T-helper 2 cell treated with Interferon-gamma antibody and Interleukin-4, amounts not matched to agents 5 μg/mL and 100 μg/mL, for 36 hours (primary cell): ENCODE results near the gene UBE4B.

Experiments used
- DNase-seq: peaks from one replicate; pipeline ENCODE4 v3.0.0; 2021; ENCODE audit warnings: low spot score
- H3K27ac Mint-ChIP-seq: one replicate; pipeline ENCODE4 v1.8.0; 2021; ENCODE audit warnings: mild to moderate bottlenecking, mixed read lengths
- H3K27me3 Mint-ChIP-seq: one replicate; pipeline ENCODE4 v1.8.0; 2021; ENCODE audit warnings: low read depth, mixed read lengths
- H3K36me3 Mint-ChIP-seq: one replicate; pipeline ENCODE4 v1.8.0; 2021; ENCODE audit warnings: low read depth, mixed read lengths
- H3K4me1 Mint-ChIP-seq: one replicate; pipeline ENCODE4 v1.8.0; 2021; ENCODE audit warnings: low read depth, mixed read lengths
- H3K4me3 Mint-ChIP-seq: one replicate; pipeline ENCODE4 v1.8.0; 2022; ENCODE audit warnings: mild to moderate bottlenecking, moderate library complexity, mixed read lengths
- H3K9me3 Mint-ChIP-seq: one replicate; pipeline ENCODE4 v1.8.0; 2021; ENCODE audit warnings: mixed read lengths

Gene UBE4B

GRCh38 chr1:10051656-10052055, 18.9 kb downstream of the UBE4B start:
- no peaks in the 10 kb centered on the region for H3K9me3 Mint-ChIP-seq
- H3K27ac Mint-ChIP-seq: no peak overlapping the region
- H3K4me1 Mint-ChIP-seq: peaks cover 1% of the 10 kb centered on the region
- no peaks in the 10 kb centered on the region for H3K27me3 Mint-ChIP-seq
- DNase-seq: no peak
- H3K4me3 Mint-ChIP-seq: no peak overlapping the region
- H3K36me3 Mint-ChIP-seq: peaks cover 8% of the 10 kb centered on the region

- H3K27ac Mint-ChIP-seq: no peak overlapping the region
- H3K27me3 Mint-ChIP-seq: no peaks in the 10 kb centered on the region
- no peak overlapping the region for H3K4me3 Mint-ChIP-seq
- no peak for DNase-seq
- H3K4me1 Mint-ChIP-seq: no peaks in the 10 kb centered on the region
- H3K36me3 Mint-ChIP-seq: peaks cover 8% of the 10 kb centered on the region
- no peaks in the 10 kb centered on the region for H3K9me3 Mint-ChIP-seq
These were observed 19.6 kb downstream of the UBE4B start for GRCh38 chr1:10052347-10052746.

- H3K36me3 Mint-ChIP-seq: peaks cover 8% of the 10 kb centered on the region
- H3K4me3 Mint-ChIP-seq: no peak overlapping the region
- H3K4me1 Mint-ChIP-seq: no peaks in the 10 kb centered on the region
These were observed 21.7 kb downstream of the UBE4B start for GRCh38 chr1:10054465-10054864.

GRCh38 chr1:10056599-10056987, 23.8 kb downstream of the UBE4B start:
- no peaks in the 10 kb centered on the region for H3K9me3 Mint-ChIP-seq

More at GRCh38 chr1:10054465-10054864, 21.7 kb downstream of the UBE4B start:
- Mint-ChIP-seq H3K27me3 (no peaks in the 10 kb centered on the region), H3K9me3 (no peaks in the 10 kb centered on the region), H3K27ac (no peak overlapping the region)
- no peak for DNase-seq

GRCh38 chr1:10057343-10057742, 24.6 kb downstream of the UBE4B start:
- DNase-seq: no peak
- Mint-ChIP-seq H3K4me3 (no peak overlapping the region), H3K4me1 (no peaks in the 10 kb centered on the region), H3K36me3 (peaks cover 6% of the 10 kb centered on the region), H3K27ac (no peak overlapping the region), H3K27me3 (no peaks in the 10 kb centered on the region), H3K9me3 (no peaks in the 10 kb centered on the region)

More at GRCh38 chr1:10056599-10056987, 23.8 kb downstream of the UBE4B start:
- Mint-ChIP-seq H3K4me3 (no peak overlapping the region), H3K27ac (no peak overlapping the region), H3K4me1 (no peaks in the 10 kb centered on the region), H3K36me3 (peaks cover 6% of the 10 kb centered on the region), H3K27me3 (no peaks in the 10 kb centered on the region)
- DNase-seq: no peak

GRCh38 chr1:10057796-10058195, 25.0 kb downstream of the UBE4B start:
- Mint-ChIP-seq H3K36me3 (peaks cover 6% of the 10 kb centered on the region), H3K27ac (no peak overlapping the region), H3K4me3 (no peak overlapping the region), H3K27me3 (no peaks in the 10 kb centered on the region), H3K9me3 (no peaks in the 10 kb centered on the region), H3K4me1 (no peaks in the 10 kb centered on the region)
- DNase-seq: no peak

- no peak overlapping the region for H3K27ac Mint-ChIP-seq
- peaks cover 2% of the 10 kb centered on the region for H3K36me3 Mint-ChIP-seq
- no peaks in the 10 kb centered on the region for H3K9me3 Mint-ChIP-seq
- no peak for DNase-seq
- peaks cover 6% of the 10 kb centered on the region for H3K4me1 Mint-ChIP-seq
- no peak overlapping the region for H3K4me3 Mint-ChIP-seq
- no peaks in the 10 kb centered on the region for H3K27me3 Mint-ChIP-seq
These were observed 26.6 kb downstream of the UBE4B start for GRCh38 chr1:10059342-10059718.

- Mint-ChIP-seq H3K27ac (no peak overlapping the region), H3K4me3 (no peak overlapping the region), H3K36me3 (no peaks in the 10 kb centered on the region), H3K27me3 (no peaks in the 10 kb centered on the region), H3K4me1 (peaks cover 8% of the 10 kb centered on the region), H3K9me3 (no peaks in the 10 kb centered on the region)
- no peak for DNase-seq
These were observed 27.7 kb downstream of the UBE4B start for GRCh38 chr1:10060311-10061100.

GRCh38 chr1:10061276-10061675, 28.5 kb downstream of the UBE4B start:
- Mint-ChIP-seq H3K4me3 (no peak overlapping the region), H3K36me3 (no peaks in the 10 kb centered on the region), H3K27me3 (no peaks in the 10 kb centered on the region), H3K9me3 (no peaks in the 10 kb centered on the region), H3K4me1 (peaks cover 8% of the 10 kb centered on the region), H3K27ac (no peak overlapping the region)
- DNase-seq: no peak

- H3K27ac Mint-ChIP-seq: peak overlapping the region; percentile 2
- no peak for DNase-seq
- H3K4me1 Mint-ChIP-seq: peaks cover 10% of the 10 kb centered on the region
- no peak overlapping the region for H3K4me3 Mint-ChIP-seq
- H3K9me3 Mint-ChIP-seq: no peaks in the 10 kb centered on the region
- H3K27me3 Mint-ChIP-seq: no peaks in the 10 kb centered on the region
- no peaks in the 10 kb centered on the region for H3K36me3 Mint-ChIP-seq
These were observed 31.1 kb downstream of the UBE4B start for GRCh38 chr1:10063878-10064277.

GRCh38 chr1:10064416-10065343, 31.9 kb downstream of the UBE4B start:
- H3K9me3 Mint-ChIP-seq: no peaks in the 10 kb centered on the region
- peaks cover 1% of the 10 kb centered on the region for H3K36me3 Mint-ChIP-seq
- H3K27ac Mint-ChIP-seq: no peak overlapping the region
- peaks cover 10% of the 10 kb centered on the region for H3K4me1 Mint-ChIP-seq
- H3K4me3 Mint-ChIP-seq: no peak overlapping the region
- no peaks in the 10 kb centered on the region for H3K27me3 Mint-ChIP-seq
- no peak for DNase-seq

- Mint-ChIP-seq H3K9me3 (no peaks in the 10 kb centered on the region), H3K27ac (no peak overlapping the region), H3K36me3 (peaks cover 1% of the 10 kb centered on the region)
These were observed 32.6 kb downstream of the UBE4B start for GRCh38 chr1:10065344-10065685.

GRCh38 chr1:10065760-10066159, 33.0 kb downstream of the UBE4B start:
- Mint-ChIP-seq H3K36me3 (peaks cover 1% of the 10 kb centered on the region), H3K9me3 (no peaks in the 10 kb centered on the region), H3K4me1 (peaks cover 10% of the 10 kb centered on the region), H3K4me3 (no peak overlapping the region), H3K27me3 (no peaks in the 10 kb centered on the region), H3K27ac (no peak overlapping the region)
- DNase-seq: no peak

More at GRCh38 chr1:10065344-10065685, 32.6 kb downstream of the UBE4B start:
- peaks cover 10% of the 10 kb centered on the region for H3K4me1 Mint-ChIP-seq
- no peaks in the 10 kb centered on the region for H3K27me3 Mint-ChIP-seq
- DNase-seq: no peak
- no peak overlapping the region for H3K4me3 Mint-ChIP-seq

- peaks cover 1% of the 10 kb centered on the region for H3K36me3 Mint-ChIP-seq
- H3K27ac Mint-ChIP-seq: no peak overlapping the region
- no peak for DNase-seq
- no peaks in the 10 kb centered on the region for H3K9me3 Mint-ChIP-seq
- H3K4me1 Mint-ChIP-seq: peaks cover 10% of the 10 kb centered on the region
- no peaks in the 10 kb centered on the region for H3K27me3 Mint-ChIP-seq
- H3K4me3 Mint-ChIP-seq: no peak overlapping the region
These were observed 36.0 kb downstream of the UBE4B start for GRCh38 chr1:10068605-10069294.
